Measurements from ENCODE around the gene PAX5.

The PAX5 gene

GRCh38 chr9:37040508-37041127 is 6.5 kb upstream of the PAX5 start:
- H3K27me3 ChIP-seq (replicated peaks; ENCODE audit: insufficient read depth, low read length): peaks cover 52% of the 10 kb centered on the region
- no peak overlapping the region for H3K4me2 ChIP-seq (ENCODE audit: low read depth, low read length)
- no peaks in the 10 kb centered on the region for H3K9me3 ChIP-seq (replicated peaks; ENCODE audit: insufficient read depth, low read length)

GRCh38 chr9:37038943-37039464 is 4.9 kb upstream of the PAX5 start:
- peaks cover 4% of the 10 kb centered on the region; the same call in 1 of the 2 replicates for H3F3A ChIP-seq (ENCODE audit: insufficient read depth, low read length)
- H3K27ac ChIP-seq (ENCODE audit: low read length): no peak overlapping the region
- TF ChIP-seq EZH2phosphoT487 (IDR thresholded peaks at IDR 0.05; ENCODE audit: low read length) (no peak), EZH2 (optimal IDR thresholded peaks at IDR 0.05; ENCODE audit: low read depth, low read length) (no peak), CTCF (IDR thresholded peaks at IDR 0.05; ENCODE audit: low read length) (no peak)
- H3K36me3 ChIP-seq (replicated peaks; ENCODE audit: insufficient read depth, low read length): no peaks in the 10 kb centered on the region
- H3K4me2 ChIP-seq (ENCODE audit: low read depth, low read length): no peak overlapping the region
- H3K4me3 ChIP-seq (ENCODE audit: low read length): no peak overlapping the region
- H3K9me3 ChIP-seq (replicated peaks; ENCODE audit: insufficient read depth, low read length): no peaks in the 10 kb centered on the region
- no peak for DNase-seq
- H3K9me2 ChIP-seq (replicated peaks; ENCODE audit: insufficient read depth, low read length): no peaks in the 10 kb centered on the region
- no peaks in the 10 kb centered on the region for H4K20me1 ChIP-seq (ENCODE audit: insufficient read depth, low read length)
- H3K27me3 ChIP-seq (replicated peaks; ENCODE audit: insufficient read depth, low read length): peaks cover 68% of the 10 kb centered on the region
- no peak overlapping the region for H2AFZ ChIP-seq (ENCODE audit: low read length)
- H3K4me1 ChIP-seq (ENCODE audit: low read length): peaks cover 6% of the 10 kb centered on the region; the same call in 1 of the 2 replicates
- no peak overlapping the region for H3K9ac ChIP-seq (ENCODE audit: low read length)
- no peaks in the 10 kb centered on the region for H3K79me2 ChIP-seq (ENCODE audit: low read length)

More at GRCh38 chr9:37040508-37041127, 6.5 kb upstream of the PAX5 start:
- Histone ChIP-seq H3K36me3 (replicated peaks; ENCODE audit: insufficient read depth, low read length) (no peaks in the 10 kb centered on the region), H3K27ac (ENCODE audit: low read length) (no peak overlapping the region), H3K4me1 (ENCODE audit: low read length) (peaks cover 6% of the 10 kb centered on the region; the same call in 1 of the 2 replicates), H3K9ac (ENCODE audit: low read length) (no peak overlapping the region), H2AFZ (ENCODE audit: low read length) (no peak overlapping the region), H3K4me3 (ENCODE audit: low read length) (no peak overlapping the region), H4K20me1 (ENCODE audit: insufficient read depth, low read length) (no peaks in the 10 kb centered on the region), H3K9me2 (replicated peaks; ENCODE audit: insufficient read depth, low read length) (no peaks in the 10 kb centered on the region), H3K79me2 (ENCODE audit: low read length) (no peaks in the 10 kb centered on the region), H3F3A (ENCODE audit: insufficient read depth, low read length) (no peaks in the 10 kb centered on the region)
- TF ChIP-seq CTCF (IDR thresholded peaks at IDR 0.05; ENCODE audit: low read length): no peak
- no peak for TF ChIP-seq EZH2 (optimal IDR thresholded peaks at IDR 0.05; ENCODE audit: low read depth, low read length)
- no peak for TF ChIP-seq EZH2phosphoT487 (IDR thresholded peaks at IDR 0.05; ENCODE audit: low read length)
- DNase-seq: no peak

GRCh38 chr9:37038302-37038942 is 4.4 kb upstream of the PAX5 start:
- H3K4me3 ChIP-seq (ENCODE audit: low read length): no peak overlapping the region
- no peaks in the 10 kb centered on the region for H4K20me1 ChIP-seq (ENCODE audit: insufficient read depth, low read length)
- H3K9ac ChIP-seq (ENCODE audit: low read length): no peak overlapping the region
- H3F3A ChIP-seq (ENCODE audit: insufficient read depth, low read length): peaks cover 4% of the 10 kb centered on the region; the same call in 1 of the 2 replicates
- no peaks in the 10 kb centered on the region for H3K9me3 ChIP-seq (replicated peaks; ENCODE audit: insufficient read depth, low read length)
- H3K79me2 ChIP-seq (ENCODE audit: low read length): no peaks in the 10 kb centered on the region
- no peak overlapping the region for H3K4me2 ChIP-seq (ENCODE audit: low read depth, low read length)
- no peak overlapping the region for H2AFZ ChIP-seq (ENCODE audit: low read length)
- no peak overlapping the region for H3K27ac ChIP-seq (ENCODE audit: low read length)
- no peaks in the 10 kb centered on the region for H3K36me3 ChIP-seq (replicated peaks; ENCODE audit: insufficient read depth, low read length)
- no peaks in the 10 kb centered on the region for H3K9me2 ChIP-seq (replicated peaks; ENCODE audit: insufficient read depth, low read length)
- peaks cover 74% of the 10 kb centered on the region for H3K27me3 ChIP-seq (replicated peaks; ENCODE audit: insufficient read depth, low read length)
- no peak for TF ChIP-seq CTCF (IDR thresholded peaks at IDR 0.05; ENCODE audit: low read length)
- TF ChIP-seq EZH2phosphoT487 (IDR thresholded peaks at IDR 0.05; ENCODE audit: low read length): no peak
- no peak for TF ChIP-seq EZH2 (optimal IDR thresholded peaks at IDR 0.05; ENCODE audit: low read depth, low read length)
- peaks cover 6% of the 10 kb centered on the region; the same call in 1 of the 2 replicates for H3K4me1 ChIP-seq (ENCODE audit: low read length)
- no peak for DNase-seq
